Measurements from ENCODE around the gene AKT1S1. TPM values are rescaled to one million over a fixed set of nuclear protein-coding genes. Genes with fewer than 3 reads are reported as not detected.

Gene AKT1S1
- total and polyA plus RNA-seq, 11 donors = 25.3 to 55.1 (median 35.0) TPM

GRCh38 chr19:49904136-49904535, 27.0 kb upstream of the AKT1S1 start:
- no peak overlapping the region for H3K4me3 ChIP-seq
- TF ChIP-seq CTCF (IDR thresholded peaks at IDR 0.05) (no peak), POLR2A (IDR thresholded peaks at IDR 0.05) (no peak)
- H3K36me3 ChIP-seq = peaks cover 0 to 32% (median 21%) of the 10 kb centered on the region in 9 donors
- no peaks in the 10 kb centered on the region for H3K27me3 ChIP-seq
- peaks cover 0 to 20% (median 0%) of the 10 kb centered on the region in 12 donors for H3K4me1 ChIP-seq
- 49 to 56% (median 56%) methylated on average over 6 of the region's 6 CpGs for WGBS, 4 donors
- peak overlapping the region in 1 of 12 donors; percentile 72 for H3K27ac ChIP-seq
- DNase-seq (no peak), ATAC-seq (no peak)
- no peaks in the 10 kb centered on the region for H3K9me3 ChIP-seq
- intact Hi-C loops (cut with DNase I) = no loop called here

- intact Hi-C loops (cut with DNase I) = no loop called here
- peak in 4 of 5 donors; percentile 46 to 73 (median 59) for DNase-seq
- TF ChIP-seq CTCF (IDR thresholded peaks at IDR 0.05) = no peak
- TF ChIP-seq POLR2A (IDR thresholded peaks at IDR 0.05) = no peak
- H3K9me3 ChIP-seq = no peaks in the 10 kb centered on the region
- WGBS, 4 donors = 34 to 48% (median 38%) methylated on average over 18 to 20 of the region's 20 CpGs
- peak within 1 kb of the TSS in 6 of 12 donors; percentile 11 to 35 (median 13) for H3K4me3 ChIP-seq
- peaks cover 0 to 4% (median 0%) of the 10 kb centered on the region in 9 donors for H3K27me3 ChIP-seq
- ATAC-seq = peak; percentile 9 to 65 (median 34)
- H3K27ac ChIP-seq = peak within 1 kb of the TSS in 10 of 12 donors; percentile 28 to 89 (median 46)
- no peaks in the 10 kb centered on the region for H3K36me3 ChIP-seq
- peaks cover 0 to 23% (median 6%) of the 10 kb centered on the region in 12 donors for H3K4me1 ChIP-seq
These were observed 19.9 kb upstream of the AKT1S1 start, which contains the start of gene IL4I1 for GRCh38 chr19:49896863-49897621. IL4I1 (minus strand) TSS chr19:49896887; CDS start chr19:49896160, 727 bp downstream.

- no peaks in the 10 kb centered on the region for H3K36me3 ChIP-seq
- no peak for TF ChIP-seq CTCF (IDR thresholded peaks at IDR 0.05)
- TF ChIP-seq POLR2A (IDR thresholded peaks at IDR 0.05) = no peak
- H3K9me3 ChIP-seq = no peaks in the 10 kb centered on the region
- ATAC-seq (no peak), DNase-seq (peak in 1 of 5 donors; percentile 47)
- H3K4me1 ChIP-seq = peaks cover 0 to 23% (median 6%) of the 10 kb centered on the region in 12 donors
- H3K4me3 ChIP-seq = peak overlapping the region in 1 of 12 donors; percentile 35
- intact Hi-C loops (cut with DNase I) = no loop called here
- 75 to 84% (median 77%) methylated on average over 9 to 17 of the region's 17 CpGs for WGBS, 4 donors
- H3K27me3 ChIP-seq = peaks cover 0 to 10% (median 0%) of the 10 kb centered on the region in 9 donors
- peak overlapping the region in 1 of 12 donors; percentile 89 for H3K27ac ChIP-seq
These were observed 18.6 kb upstream of the AKT1S1 start for GRCh38 chr19:49895566-49896297.

Data from heart left ventricle (tissue), 16 donors.